Skeletal muscle satellite cell (primary cell): Measurements from ENCODE around the gene SNRPD2.

Experiments used
- H3K27me3 ChIP-seq: 2 replicates; pipeline ENCODE4 v1.7.0; 2013; ENCODE audit warnings: low read length; ENCODE audit not compliant: control insufficient read depth, insufficient read depth
- H3K36me3 ChIP-seq: 2 replicates; pipeline ENCODE4 v1.7.0; 2013; ENCODE audit warnings: mild to moderate bottlenecking, control low read depth, low read length; ENCODE audit not compliant: insufficient read depth
- H3K4me1 ChIP-seq: 2 replicates; pipeline ENCODE4 v1.7.0; 2013; ENCODE audit warnings: low read length; ENCODE audit not compliant: control insufficient read depth, insufficient read depth
- H3K4me2 ChIP-seq: 2 replicates; pipeline ENCODE4 v1.7.0; 2013; ENCODE audit warnings: mild to moderate bottlenecking, low read length
- H3K4me3 ChIP-seq: 2 replicates; pipeline ENCODE4 v1.7.0; 2013; ENCODE audit warnings: low read length
- H3K9ac ChIP-seq: 2 replicates; pipeline ENCODE4 v1.7.0; 2013; ENCODE audit warnings: mild to moderate bottlenecking, low read depth, low read length, moderate library complexity
- H3K9me3 ChIP-seq: replicated peaks from 2 replicates; pipeline ENCODE4 v1.7.0; 2013; ENCODE audit warnings: mild to moderate bottlenecking, control low read depth, low read length

The SNRPD2 gene

DNA sequence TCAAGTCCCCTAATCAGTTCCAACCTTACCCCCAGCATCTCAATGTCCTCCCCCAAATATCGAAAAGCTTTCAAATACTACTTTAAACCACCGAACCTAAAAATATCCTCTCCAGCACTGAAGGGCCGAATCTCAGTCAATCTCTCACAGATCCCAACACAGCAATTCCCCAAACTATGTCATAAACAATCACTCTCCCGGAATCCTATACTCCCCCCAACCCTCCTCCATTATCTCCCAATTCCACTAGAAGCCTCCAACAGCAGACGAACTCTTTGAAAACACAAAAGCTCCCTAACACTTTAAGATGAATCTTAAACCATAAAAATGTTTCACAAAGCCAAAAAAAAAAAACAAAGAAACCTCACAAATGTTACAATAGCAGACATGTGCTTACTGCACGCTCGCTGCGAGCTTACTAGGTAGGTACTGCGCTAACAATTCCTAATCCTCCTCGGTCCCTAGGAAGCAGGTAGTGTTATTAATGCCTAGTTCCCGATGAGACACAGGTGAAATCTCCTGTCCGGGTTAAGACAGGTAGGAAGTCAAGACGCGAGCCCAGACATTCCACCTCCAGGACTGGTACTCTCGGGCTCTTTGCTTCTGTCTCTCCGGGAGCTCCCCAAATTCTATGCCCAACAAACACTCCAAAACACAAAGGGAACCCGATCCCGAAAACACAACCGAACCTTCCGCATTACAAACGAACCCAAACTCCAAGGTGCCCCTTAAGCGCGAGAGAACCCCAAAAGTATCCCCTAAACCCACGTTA is 24.8 kb upstream of the SNRPD2 start:
- Histone ChIP-seq H3K4me1 (peaks cover 16% of the 10 kb centered on the region), H3K27me3 (no peaks in the 10 kb centered on the region), H3K4me3 (peak overlapping the region; percentile 74), H3K9ac (peak overlapping the region; percentile 89), H3K4me2 (peak overlapping the region; percentile 94), H3K36me3 (peaks cover 20% of the 10 kb centered on the region), H3K9me3 (no peaks in the 10 kb centered on the region)

DNA sequence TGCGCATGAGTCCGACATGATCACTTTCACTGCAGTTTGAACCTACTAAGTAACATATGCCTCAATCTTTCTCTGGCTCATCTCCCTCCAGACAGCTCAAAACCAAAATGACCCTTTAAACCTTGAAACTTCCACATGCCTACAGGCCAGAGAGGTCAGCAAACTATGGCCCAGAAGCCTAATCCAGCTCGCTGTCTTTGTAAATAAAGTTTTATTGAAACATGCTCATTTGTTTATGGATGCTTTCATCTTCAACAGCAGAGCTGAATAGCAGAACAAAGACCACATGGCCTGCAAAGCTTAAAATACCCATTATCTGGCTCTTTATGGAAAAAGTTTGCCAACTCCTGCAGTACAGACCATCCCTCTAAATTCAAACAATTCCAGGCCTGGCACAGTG is 23.4 kb upstream of the SNRPD2 start:
- Histone ChIP-seq H3K4me2 (no peak overlapping the region), H3K36me3 (peaks cover 20% of the 10 kb centered on the region), H3K4me1 (peaks cover 16% of the 10 kb centered on the region), H3K9ac (no peak overlapping the region), H3K9me3 (no peaks in the 10 kb centered on the region), H3K27me3 (no peaks in the 10 kb centered on the region), H3K4me3 (no peak overlapping the region)

DNA sequence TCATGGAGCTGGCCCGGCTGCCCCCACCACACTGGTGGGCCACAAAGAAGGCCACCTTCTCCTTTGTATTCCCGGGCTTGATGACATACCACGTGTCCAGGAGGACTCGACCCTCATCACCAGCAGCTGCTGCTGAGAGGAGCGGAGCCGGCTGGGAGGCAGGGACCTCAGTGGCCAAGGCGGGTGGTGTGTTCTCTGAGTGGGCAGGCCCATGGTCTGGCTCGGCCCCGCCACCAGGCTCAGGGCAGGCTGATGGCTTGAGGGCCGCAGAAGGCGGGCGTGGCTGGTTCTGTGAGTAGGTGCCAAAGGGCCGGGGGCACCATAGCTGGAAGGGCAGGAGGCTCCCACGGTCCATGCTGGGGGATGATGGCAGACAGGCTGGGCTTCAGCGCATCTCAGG is 21.4 kb upstream of the SNRPD2 start:
- H3K27me3 ChIP-seq: no peaks in the 10 kb centered on the region
- no peaks in the 10 kb centered on the region for H3K9me3 ChIP-seq
- no peak overlapping the region for H3K9ac ChIP-seq
- peaks cover 11% of the 10 kb centered on the region for H3K4me1 ChIP-seq
- H3K36me3 ChIP-seq: peaks cover 13% of the 10 kb centered on the region
- H3K4me3 ChIP-seq: no peak overlapping the region
- H3K4me2 ChIP-seq: no peak overlapping the region

DNA sequence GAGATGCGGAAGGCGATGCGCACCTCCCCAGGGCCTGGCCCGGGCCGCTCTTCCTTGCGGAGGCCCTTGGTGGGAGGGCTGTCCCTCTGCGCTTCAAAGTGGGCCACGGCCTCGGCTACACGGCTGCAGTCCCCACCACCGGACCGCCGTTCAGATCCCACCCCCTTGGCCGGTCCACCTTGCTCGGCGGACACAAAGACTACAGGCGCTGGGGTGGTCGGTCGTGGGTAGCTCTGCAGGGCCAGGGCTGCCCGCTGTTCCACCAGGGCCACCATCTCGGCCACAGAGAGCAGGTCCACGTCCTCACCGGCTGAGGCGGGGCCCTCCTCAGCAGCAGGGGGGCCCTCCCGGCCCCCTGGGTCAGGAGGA is 20.9 kb upstream of the SNRPD2 start:
- Histone ChIP-seq H3K4me1 (peaks cover 7% of the 10 kb centered on the region), H3K9me3 (no peaks in the 10 kb centered on the region), H3K36me3 (peaks cover 13% of the 10 kb centered on the region), H3K27me3 (no peaks in the 10 kb centered on the region), H3K4me3 (no peak overlapping the region), H3K9ac (no peak overlapping the region), H3K4me2 (no peak overlapping the region)

DNA sequence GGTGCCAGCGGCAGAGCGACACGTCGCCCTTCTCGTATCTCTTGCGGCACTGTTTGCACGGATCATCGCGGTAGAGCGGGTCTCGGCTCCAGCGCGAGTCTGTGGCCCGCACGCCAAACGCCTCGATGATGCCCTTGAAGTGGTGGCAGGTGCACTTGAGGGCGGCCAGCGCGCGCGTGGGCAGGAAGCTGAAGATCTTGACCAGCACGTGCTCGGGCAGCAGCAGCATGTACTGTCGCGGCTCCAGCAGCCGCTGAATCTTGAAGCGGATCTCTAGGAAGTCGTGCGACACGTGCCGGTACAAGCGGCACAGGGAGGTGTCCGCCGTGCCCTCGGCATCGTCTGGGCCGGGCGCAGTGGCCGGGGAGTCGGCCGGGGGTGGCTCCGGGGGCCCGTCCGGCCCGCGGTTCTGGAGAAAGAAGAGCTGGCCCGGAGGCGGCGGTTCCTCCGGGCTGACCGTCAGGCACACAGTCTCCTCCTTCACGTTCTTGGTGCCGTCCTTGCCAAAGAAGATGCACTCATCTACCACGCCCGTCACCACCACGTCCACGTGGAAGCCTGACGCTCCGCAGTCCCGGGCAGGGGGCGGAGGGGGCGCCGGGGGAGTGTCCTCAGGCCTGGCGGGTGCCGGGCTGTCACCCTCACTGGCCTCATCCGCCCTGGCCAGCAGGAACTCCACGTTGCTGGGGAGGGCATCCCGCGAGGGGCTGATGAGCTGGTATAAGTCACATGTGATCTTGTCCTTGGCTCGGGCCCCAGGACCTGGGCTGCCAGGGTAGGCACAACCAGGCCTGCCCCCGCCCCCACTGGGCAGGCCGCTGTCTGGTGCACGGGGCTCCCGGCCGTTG is 20.3 kb upstream of the SNRPD2 start:
- H3K4me3 ChIP-seq: no peak overlapping the region
- no peaks in the 10 kb centered on the region for H3K27me3 ChIP-seq
- no peak overlapping the region for H3K9ac ChIP-seq
- H3K9me3 ChIP-seq: no peaks in the 10 kb centered on the region
- peaks cover 13% of the 10 kb centered on the region for H3K36me3 ChIP-seq
- peaks cover 7% of the 10 kb centered on the region for H3K4me1 ChIP-seq
- no peak overlapping the region for H3K4me2 ChIP-seq

DNA sequence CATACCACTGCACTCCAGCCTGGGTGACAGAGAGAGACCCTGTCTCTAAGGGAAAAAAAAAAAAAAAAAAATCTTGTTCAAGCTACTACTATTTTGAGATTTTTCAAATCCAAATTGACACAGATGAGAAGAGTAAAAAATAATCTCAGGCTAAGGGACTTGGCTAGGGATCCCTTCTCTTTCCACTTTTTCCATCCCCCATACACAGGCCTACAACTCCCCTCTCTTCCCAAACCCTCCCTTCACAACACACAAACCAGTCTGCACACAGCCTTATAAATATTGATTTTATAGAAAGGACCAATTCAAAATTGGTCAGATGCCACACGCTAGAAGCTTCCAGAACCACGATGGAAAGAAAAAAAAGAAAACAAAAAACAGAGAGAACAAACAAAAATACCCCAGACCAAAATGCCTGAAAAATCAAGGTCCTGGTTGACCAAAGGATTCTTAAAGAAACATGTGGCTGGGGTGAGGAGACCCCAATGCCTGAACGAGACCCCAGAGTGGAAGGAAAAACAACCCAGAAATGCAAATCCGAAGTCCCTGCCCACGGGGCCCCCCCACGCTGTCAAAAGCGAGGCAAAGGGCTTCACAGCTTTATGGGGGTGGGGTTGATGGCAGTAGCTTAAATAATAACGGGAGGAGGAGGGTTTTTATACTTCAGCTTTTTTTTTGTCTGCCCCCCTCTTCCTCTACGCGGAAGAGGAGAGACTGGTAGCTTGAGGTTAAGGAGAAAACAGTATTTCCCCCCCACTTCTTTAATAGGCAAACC is 18.8 kb upstream of the SNRPD2 start:
- Histone ChIP-seq H3K4me1 (no peaks in the 10 kb centered on the region), H3K36me3 (peaks cover 13% of the 10 kb centered on the region), H3K27me3 (no peaks in the 10 kb centered on the region), H3K9me3 (no peaks in the 10 kb centered on the region), H3K4me2 (no peak overlapping the region), H3K4me3 (no peak overlapping the region), H3K9ac (no peak overlapping the region)

DNA sequence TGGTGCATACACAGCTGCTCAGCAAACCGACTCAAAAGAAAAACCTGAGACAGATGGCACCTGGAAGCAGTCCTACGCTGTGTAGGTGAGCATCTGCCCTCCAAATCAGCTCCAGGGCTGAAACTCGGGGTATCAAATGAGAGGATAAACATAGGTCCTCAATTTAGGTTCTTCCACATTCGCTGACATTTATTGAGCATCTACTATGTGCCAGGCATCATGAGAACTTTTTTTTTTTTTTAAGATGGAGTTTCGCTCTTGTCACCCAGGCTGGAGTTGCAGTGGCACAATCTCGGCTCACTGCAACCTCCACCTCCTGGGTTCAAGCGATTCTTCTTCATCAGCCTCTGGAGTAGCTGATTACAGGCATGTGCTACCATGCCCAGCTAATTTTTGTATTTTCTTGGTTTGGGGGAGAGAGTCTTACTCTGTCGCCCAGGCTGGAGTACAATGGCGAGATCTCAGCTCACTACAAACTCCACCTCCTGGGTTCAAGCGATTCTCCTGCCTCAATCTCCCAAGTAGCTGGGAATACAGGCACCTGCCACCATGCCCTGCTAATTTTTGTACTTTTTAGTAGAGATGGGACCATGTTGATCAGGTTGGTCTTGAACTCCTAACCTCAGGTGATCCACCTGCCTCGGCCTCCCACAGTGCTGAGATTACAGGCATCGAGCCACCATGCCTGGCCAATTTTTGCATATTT is 14.1 kb upstream of the SNRPD2 start:
- no peaks in the 10 kb centered on the region for H3K27me3 ChIP-seq

DNA sequence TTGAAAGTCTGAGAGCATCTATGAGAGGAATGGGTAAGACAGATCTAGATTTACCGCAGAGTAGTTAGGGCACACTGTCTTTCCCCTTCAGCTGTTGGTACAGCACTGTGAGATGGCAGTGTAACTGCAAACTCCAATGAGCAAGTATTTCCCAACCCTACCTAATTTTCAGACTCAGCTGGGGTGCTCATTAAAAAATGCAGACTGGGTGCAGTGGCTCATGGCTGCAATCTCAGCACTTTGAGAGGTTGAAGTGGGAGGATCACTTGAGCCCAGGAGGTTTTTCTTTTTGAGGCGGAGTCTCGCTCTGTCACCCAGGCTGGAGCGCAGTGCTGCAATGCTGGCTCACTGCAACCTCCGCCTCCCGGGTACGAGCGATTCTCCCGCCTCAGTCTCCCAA is 13.4 kb upstream of the SNRPD2 start:
- Histone ChIP-seq H3K36me3 (peaks cover 8% of the 10 kb centered on the region), H3K4me3 (no peak overlapping the region), H3K4me1 (no peaks in the 10 kb centered on the region), H3K9me3 (no peaks in the 10 kb centered on the region), H3K4me2 (no peak overlapping the region), H3K27me3 (no peaks in the 10 kb centered on the region), H3K9ac (no peak overlapping the region)

More for the DNA sequence above, 14.1 kb upstream of the SNRPD2 start:
- Histone ChIP-seq H3K4me1 (no peaks in the 10 kb centered on the region), H3K4me2 (no peak overlapping the region), H3K4me3 (no peak overlapping the region), H3K36me3 (peaks cover 8% of the 10 kb centered on the region), H3K9me3 (no peaks in the 10 kb centered on the region), H3K9ac (no peak overlapping the region)

DNA sequence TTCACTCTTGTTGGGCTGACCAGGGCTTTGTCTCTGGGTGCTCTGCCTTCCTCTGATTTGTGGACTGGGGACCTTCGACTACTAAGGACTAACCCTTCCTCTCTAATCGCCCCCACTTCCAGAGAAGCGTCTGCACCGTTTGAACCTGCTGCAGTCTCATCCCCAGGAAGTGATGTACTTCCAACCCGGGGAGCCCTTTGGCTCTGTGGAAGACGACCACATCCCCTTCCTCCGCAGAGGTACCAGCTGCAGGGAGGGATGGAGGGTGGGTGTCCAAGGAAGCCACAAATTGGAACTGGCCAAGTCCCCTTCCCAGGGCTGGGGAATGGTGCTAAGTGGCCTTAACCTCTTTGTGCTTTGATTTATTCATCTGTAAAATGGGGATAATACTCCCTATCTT is 9.9 kb upstream of the SNRPD2 start:
- Histone ChIP-seq H3K27me3 (no peaks in the 10 kb centered on the region), H3K36me3 (peaks cover 8% of the 10 kb centered on the region), H3K9ac (no peak overlapping the region), H3K4me3 (no peak overlapping the region), H3K4me1 (no peaks in the 10 kb centered on the region), H3K9me3 (no peaks in the 10 kb centered on the region), H3K4me2 (no peak overlapping the region)

DNA sequence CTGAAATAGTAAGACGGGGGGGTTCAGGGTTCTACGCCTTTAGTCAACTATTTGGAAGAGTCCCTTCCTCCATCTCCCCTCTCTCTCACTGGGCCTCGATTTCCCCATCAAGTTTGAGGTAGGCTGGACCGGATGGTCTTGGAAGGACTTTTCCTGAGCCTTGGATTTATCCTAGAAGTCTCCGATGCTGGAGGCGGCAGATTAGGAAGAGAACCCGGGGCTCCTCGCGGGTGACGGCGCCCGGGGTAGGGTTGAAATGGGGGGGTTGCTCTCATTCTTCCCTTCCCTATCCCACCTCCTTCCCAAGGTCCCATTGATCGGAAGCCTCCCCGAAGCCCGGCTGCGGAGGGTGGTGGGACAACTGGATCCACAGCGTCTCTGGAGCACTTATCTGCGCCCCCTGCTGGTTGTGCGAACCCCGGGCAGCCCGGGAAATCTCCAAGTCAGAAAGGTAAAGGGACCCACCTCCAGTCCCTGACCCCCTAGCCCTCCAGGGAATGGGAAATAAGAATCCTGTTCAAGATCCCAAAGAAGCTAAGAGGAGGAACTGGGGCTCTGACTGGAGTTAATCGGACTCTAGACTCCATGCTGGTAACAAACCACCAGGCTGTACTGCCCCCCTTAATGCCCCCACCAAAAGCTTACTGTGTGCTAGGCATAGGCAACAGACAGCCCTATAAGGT is 1.5 kb upstream of the SNRPD2 start:
- Histone ChIP-seq H3K4me2 (peak overlapping the region; percentile 83), H3K9me3 (no peaks in the 10 kb centered on the region), H3K36me3 (peaks cover 7% of the 10 kb centered on the region), H3K4me3 (peak overlapping the region; percentile 90), H3K9ac (peak overlapping the region; percentile 84), H3K4me1 (peaks cover 9% of the 10 kb centered on the region), H3K27me3 (no peaks in the 10 kb centered on the region)
